IMR-90 (cell line): Measurements from ENCODE around the gene WSB1. TPM values are rescaled to one million over a fixed set of nuclear protein-coding genes. Genes with fewer than 3 reads are reported as not detected.
"Not testable (repeated sequence)": the region's sequence is repeated elsewhere in the genome, so short reads cannot be mapped to it uniquely, and the experiment has no call there.

ENCODE experiments used
- ATAC-seq: fragments of 200-7000 bp; cut with Tn5 transposase; 2 replicates; pipeline ENCODE4 v1.9.1; 2020; ENCODE audit warnings: low read depth, mild to moderate bottlenecking, moderate library complexity
- BruUV-seq: library from RNA; stranded (reverse); fragments of 400-500 nt; replicated peaks from 2 replicates; lab custom pipeline; 2021; lab: Mats Ljungman, UMichigan
- CTCF ChIA-PET: fragments of 300-600 bp; formaldehyde crosslinking; extraction: SDS; loops from one replicate; lab custom pipeline; 2021; ENCODE audit warnings: antibody characterized with exemption; lab: Yijun Ruan, JAX
- POLR2A ChIA-PET: fragments of 300-600 bp; sonication (Branson Sonifier 250); formaldehyde crosslinking; loops from one replicate; lab custom pipeline; 2022; ENCODE audit warnings: antibody characterized with exemption; ENCODE audit not compliant: unreplicated experiment; lab: Charles Lee
- DNase-seq: peaks from one replicate; pipeline ENCODE4 v3.0.0; 2013
- H2AFZ ChIP-seq: replicated peaks from 2 replicates; pipeline ENCODE3; 2013; ENCODE audit warnings: low read length, mild to moderate bottlenecking; ENCODE audit not compliant: poor library complexity
- H2AK5ac ChIP-seq: 2 replicates; pipeline ENCODE4 v1.6.1; 2013; ENCODE audit warnings: low read depth, low read length, inconsistent platforms
- H2AK9ac ChIP-seq: replicated peaks from 2 replicates; pipeline ENCODE3; 2013; ENCODE audit warnings: mild to moderate bottlenecking, low read depth, low read length, moderate library complexity; ENCODE audit not compliant: poor library complexity
- H2BK120ac ChIP-seq: 2 replicates; pipeline ENCODE4 v1.6.1; 2013; ENCODE audit warnings: low read depth, low read length, inconsistent platforms
- H2BK15ac ChIP-seq: 3 replicates; pipeline ENCODE4 v1.6.1; 2013; ENCODE audit warnings: low read depth, low read length, inconsistent platforms
- H2BK20ac ChIP-seq: 2 replicates; pipeline ENCODE4 v1.6.1; 2013; ENCODE audit warnings: low read depth, mild to moderate bottlenecking, inconsistent platforms, low read length, moderate library complexity
- H2BK5ac ChIP-seq: 2 replicates; pipeline ENCODE4 v1.6.1; 2013; ENCODE audit warnings: mild to moderate bottlenecking, low read depth, low read length, inconsistent platforms; ENCODE audit not compliant: poor library complexity, severe bottlenecking
- H3K14ac ChIP-seq: replicated peaks from 2 replicates; pipeline ENCODE4 v1.6.1; 2013; ENCODE audit warnings: low read depth, low read length, inconsistent platforms
- H3K18ac ChIP-seq: 2 replicates; pipeline ENCODE4 v1.6.1; 2013; ENCODE audit warnings: low read depth, low read length, control low read depth
- H3K23ac ChIP-seq: 2 replicates; pipeline ENCODE4 v1.6.1; 2013; ENCODE audit warnings: low read depth, low read length, inconsistent platforms
- H3K27ac ChIP-seq: 2 replicates; pipeline ENCODE4 v1.5.1; 2013; ENCODE audit warnings: mild to moderate bottlenecking, control low read depth, low read length; ENCODE audit not compliant: insufficient read depth
- H3K27me3 ChIP-seq: 2 replicates; pipeline ENCODE4 v1.6.1; 2013; ENCODE audit warnings: low read length; ENCODE audit not compliant: control insufficient read depth, insufficient read depth
- H3K36me3 ChIP-seq: 2 replicates; pipeline ENCODE4 v1.6.1; 2013; ENCODE audit warnings: low read length, mixed read lengths; ENCODE audit not compliant: control insufficient read depth, insufficient read depth
- H3K4ac ChIP-seq: 2 replicates; pipeline ENCODE4 v1.6.1; 2013; ENCODE audit warnings: low read depth, low read length, inconsistent platforms
- H3K4me1 ChIP-seq: 2 replicates; pipeline ENCODE4 v1.6.1; 2013; ENCODE audit warnings: low read length, mixed read lengths; ENCODE audit not compliant: control insufficient read depth, insufficient read depth
- H3K4me2 ChIP-seq: 2 replicates; pipeline ENCODE4 v1.6.1; 2013; ENCODE audit warnings: low read depth, mild to moderate bottlenecking, control low read depth, low read length, moderate library complexity
- H3K4me3 ChIP-seq: 2 replicates; pipeline ENCODE4 v1.5.1; 2013; ENCODE audit warnings: low read depth, mild to moderate bottlenecking, control low read depth, low read length, moderate library complexity; ENCODE audit not compliant: insufficient read depth
- H3K56ac ChIP-seq: 2 replicates; pipeline ENCODE4 v1.6.1; 2013; ENCODE audit warnings: low read length, inconsistent platforms; ENCODE audit not compliant: insufficient read depth; ENCODE audit errors: extremely low read depth
- H3K79me1 ChIP-seq, 2 experiments: 2 replicates each; pipeline ENCODE4 v1.6.1; 2013; ENCODE audit warnings: low read length in 2 of 2, inconsistent platforms in 1 of 2, low read depth in 1 of 2
- H3K9ac ChIP-seq: 2 replicates; pipeline ENCODE4 v1.6.1; 2013; ENCODE audit warnings: low read depth, low read length, control low read depth
- H3K9me1 ChIP-seq: 2 replicates; pipeline ENCODE4 v1.6.1; 2013; ENCODE audit warnings: low read length, inconsistent platforms; ENCODE audit not compliant: insufficient read depth
- H3K9me3 ChIP-seq: 2 replicates; pipeline ENCODE4 v1.6.1; 2013; ENCODE audit warnings: low read length; ENCODE audit not compliant: control insufficient read depth, insufficient read depth
- H4K20me1 ChIP-seq: 2 replicates; pipeline ENCODE4 v1.6.1; 2013; ENCODE audit warnings: low read length, inconsistent platforms; ENCODE audit not compliant: insufficient read depth
- H4K5ac ChIP-seq: 2 replicates; pipeline ENCODE4 v1.6.1; 2013; ENCODE audit warnings: mild to moderate bottlenecking, low read depth, low read length, control low read depth
- H4K8ac ChIP-seq, 2 experiments: 2 replicates each; pipeline ENCODE4 v1.6.1; 2013; ENCODE audit warnings: low read depth in 2 of 2, low read length in 2 of 2, control low read depth in 1 of 2, inconsistent platforms in 1 of 2
- H4K91ac ChIP-seq: 2 replicates; pipeline ENCODE4 v1.6.1; 2013; ENCODE audit warnings: low read depth, low read length, inconsistent platforms; ENCODE audit not compliant: insufficient read depth
- CEBPB ChIP-seq: IDR thresholded peaks from 2 replicates; pipeline ENCODE4 v1.6.1; 2012; ENCODE audit warnings: low read depth, low read length, improper control_type of control experiment
- CHD1 ChIP-seq: IDR thresholded peaks from 2 replicates; pipeline ENCODE4 v1.6.1; 2012; ENCODE audit warnings: low read depth, low read length, improper control_type of control experiment
- CTCF ChIP-seq: conservative IDR thresholded peaks from 2 replicates; pipeline ENCODE4 v1.5.1; 2012; ENCODE audit warnings: mild to moderate bottlenecking, low read depth, low read length, improper control_type of control experiment
- MAZ ChIP-seq: IDR thresholded peaks from 2 replicates; pipeline ENCODE4 v1.6.1; 2012; ENCODE audit warnings: low read depth, mild to moderate bottlenecking, low read length, improper control_type of control experiment, moderate library complexity, borderline replicate concordance
- WGBS, 2 experiments: methylation state at CpG; one replicate each; pipeline versions ENCODE4 v1.1.5 to v1.1.7; 2013; ENCODE audit warnings: missing lambda C conversion rate in 2 of 2; ENCODE audit not compliant: insufficient read length in 1 of 2; ENCODE audit errors: extremely low coverage in 2 of 2; 5-methylcytosine and 5-hydroxymethylcytosine counted together
- dilution Hi-C: fragments of 300-500 bp; cut with HindIII; formaldehyde crosslinking; loops from one replicate; pipeline ENCODE4 v1.14.3; 2018; ENCODE audit warnings: low sequenced_read_pairs; ENCODE audit not compliant: unreplicated experiment
- in situ Hi-C: fragments of 300-500 bp; cut with MboI; formaldehyde crosslinking; loops from 3 replicates; pipeline ENCODE4 v1.14.3; 2019; ENCODE audit warnings: low sequenced_read_pairs, inconsistent platforms, mixed read lengths
- intact Hi-C: fragments of 100-400 bp; cut with micrococcal nuclease; formaldehyde crosslinking; loops from 2 replicates; pipeline ENCODE4 v1.10.0; 2022
- polyA plus RNA-seq, 3 experiments: library from polyadenylated mRNA; depleted of rRNA; stranded (reverse); fragments of >200 nt; gene quantifications; 2 replicates each; pipeline ENCODE4 v1.2.3, GENCODE V29; 2012; ENCODE audit warnings: low replicate concordance in 1 of 3
- total RNA-seq: library from RNA; depleted of rRNA; stranded (reverse); fragments of >200 nt; gene quantifications from 2 replicates; pipeline ENCODE4 v1.2.3, GENCODE V29; 2012

The WSB1 gene
- total and polyA plus RNA-seq, 2 of the 4 experiments (the other 2 are of a cell fraction) = 140 to 266 TPM

GRCh38 chr17:27276653-27277156 lies 17.2 kb upstream of the WSB1 start:
- Histone ChIP-seq H3K9me3 (no peaks in the 10 kb centered on the region), H4K20me1 (no peaks in the 10 kb centered on the region), H3K27ac (peak overlapping the region; percentile 60; the same call in 1 of the 2 replicates), H3K27me3 (peaks cover 6% of the 10 kb centered on the region; the same call in 1 of the 2 replicates), H2BK15ac (no peak overlapping the region), H2AK9ac (no peak overlapping the region), H3K9ac (no peak overlapping the region), H3K14ac (no peak overlapping the region; the same call in 1 of the 2 replicates), H3K79me1 (no peaks in the 10 kb centered on the region), H3K4me2 (no peak overlapping the region; the same call in 1 of the 2 replicates), H4K91ac (peak overlapping the region; percentile 31; the same call in 1 of the 2 replicates), H2AFZ (peak overlapping the region; percentile 91), H3K56ac (no peak overlapping the region), H3K4me1 (no peaks in the 10 kb centered on the region), H2AK5ac (no peak overlapping the region), H2BK120ac (no peak overlapping the region), H3K4ac (no peak overlapping the region; the same call in 1 of the 2 replicates), H4K8ac (peak overlapping the region; percentile 33 to 67; a peak in 3 of 4 replicates), H3K36me3 (no peaks in the 10 kb centered on the region), H2BK5ac (no peak overlapping the region), H3K4me3 (no peak overlapping the region), H3K23ac (no peak overlapping the region; the same call in 1 of the 2 replicates), H2BK20ac (no peak overlapping the region), H3K9me1 (no peaks in the 10 kb centered on the region), H3K18ac (no peak overlapping the region; the same call in 1 of the 2 replicates), H4K5ac (no peak overlapping the region)
- TF ChIP-seq CHD1 (no peak), CTCF (no peak), CEBPB (peak; percentile 69; the same call in 1 of the 2 replicates), MAZ (no peak)
- in situ Hi-C loops = no loop called here
- POLR2A ChIA-PET = no interaction called here
- WGBS, 2 experiments = 50% methylated on average over 2 of the region's 14 CpGs; no CpG with 5 or more reads in 1 of the 2 experiments
- intact Hi-C loops = no loop called here
- BruUV-seq = no TSS peak
- ATAC-seq (peak; percentile 35), DNase-seq (peak; percentile 65)
- CTCF ChIA-PET = interaction anchor here (0.5 kb wide), 1 partner anchor 15 kb away, joined by 4 read pairs; no protein-coding TSS in a partner anchor
- dilution Hi-C loops = no loop called here

GRCh38 chr17:27279132-27279531 lies 14.8 kb upstream of the WSB1 start:
- H4K20me1 ChIP-seq, H3K9ac ChIP-seq, H4K5ac ChIP-seq, H3K27me3 ChIP-seq, H3K14ac ChIP-seq, dilution Hi-C loops, H3K9me1 ChIP-seq, ATAC-seq, H2AK9ac ChIP-seq, H2BK120ac ChIP-seq, H3K4me3 ChIP-seq, BruUV-seq, H3K23ac ChIP-seq, H3K4ac ChIP-seq, in situ Hi-C loops, H3K79me1 ChIP-seq, CTCF ChIA-PET, H2AK5ac ChIP-seq, intact Hi-C loops, H2BK20ac ChIP-seq, H3K27ac ChIP-seq, H2BK15ac ChIP-seq, DNase-seq, H3K18ac ChIP-seq, H3K9me3 ChIP-seq, POLR2A ChIA-PET, H4K8ac ChIP-seq, H4K91ac ChIP-seq, H3K4me2 ChIP-seq, H2AFZ ChIP-seq, H2BK5ac ChIP-seq, H3K36me3 ChIP-seq, H3K4me1 ChIP-seq, H3K56ac ChIP-seq: not testable (repeated sequence)
- WGBS, 2 experiments = no CpG with 5 or more reads among the region's 3 CpGs
